Cortex of kidney (tissue), 1 donor: Measurements from ENCODE around the gene CACNA1A.
"Not testable (repeated sequence)": the region's sequence is repeated elsewhere in the genome, so short reads cannot be mapped to it uniquely, and the experiment has no call there.

Experiments
- DNase-seq: peaks from one replicate; lab custom pipeline; 2025; lab: John Stamatoyannopoulos, UW

Gene CACNA1A

GRCh38 chr19:13281567-13282291 is 224.6 kb downstream of the CACNA1A start:
- no peak for DNase-seq

DNA sequence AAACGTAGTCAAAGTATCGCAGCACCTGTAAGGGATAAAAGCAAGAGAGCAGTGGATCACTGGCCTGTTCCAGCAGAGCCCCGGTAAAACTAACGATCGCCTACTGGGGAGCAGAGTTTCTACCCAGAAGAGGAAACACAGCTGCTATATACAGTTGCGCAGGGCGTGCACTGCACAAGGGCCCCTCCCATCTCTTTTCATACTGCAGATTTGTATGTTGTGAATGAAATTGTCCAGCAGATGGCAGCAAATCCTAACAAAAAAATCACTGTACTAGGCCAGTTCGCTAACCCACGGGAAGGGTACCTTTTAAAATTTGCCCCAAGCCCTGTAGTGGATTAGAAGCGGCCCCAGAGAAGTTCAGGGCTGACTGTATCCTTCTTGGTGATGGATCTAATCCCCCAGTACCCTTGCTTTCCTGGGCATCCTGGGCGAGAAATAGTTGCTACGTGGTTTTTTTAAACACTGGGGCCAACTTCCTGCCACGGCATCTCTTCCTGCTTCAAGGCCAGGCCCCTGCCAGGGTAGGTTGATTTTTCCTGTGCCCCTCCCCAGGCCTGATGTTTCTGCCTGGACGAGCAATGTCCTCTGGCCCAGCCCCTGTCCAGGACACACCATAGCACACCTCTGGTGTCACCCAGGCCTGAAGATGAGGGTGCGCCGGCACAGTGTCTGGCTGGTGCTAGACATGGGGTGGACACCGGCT is 229.0 kb downstream of the CACNA1A start:
- no peak for DNase-seq

DNA sequence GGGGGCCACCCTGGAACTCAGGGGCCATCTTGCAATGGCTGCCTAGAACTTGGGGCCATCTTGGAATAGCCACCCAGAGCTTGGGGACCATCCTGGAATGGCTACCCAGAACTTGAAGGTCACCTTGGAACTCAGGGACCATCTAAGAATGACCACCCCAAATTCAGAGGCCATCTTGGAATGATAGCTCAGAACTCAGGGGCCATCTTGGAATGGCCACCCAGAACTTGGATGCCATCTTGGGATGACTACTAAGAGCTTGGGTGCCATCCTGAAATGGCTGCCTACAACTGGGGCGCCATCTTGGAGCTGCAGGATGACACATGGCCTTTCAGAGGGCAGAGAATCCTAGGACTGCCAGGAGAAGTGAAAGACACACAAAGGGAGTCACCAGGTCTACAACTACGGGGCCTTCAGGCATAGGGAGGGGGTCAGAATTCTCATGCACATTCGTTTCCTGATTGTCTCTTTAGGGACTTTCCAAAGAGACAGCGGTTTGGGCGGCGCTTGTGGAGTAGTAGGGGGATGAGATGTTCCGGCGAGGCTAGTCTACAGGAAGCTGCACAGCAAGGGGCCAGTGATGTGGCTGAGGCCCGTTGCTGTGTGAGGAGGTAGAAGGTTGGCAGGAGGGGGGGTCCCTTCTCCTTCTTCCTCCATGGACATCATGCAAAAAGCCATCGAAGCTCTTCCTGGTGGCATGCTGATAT is 231.1 kb downstream of the CACNA1A start:
- DNase-seq: no peak

GRCh38 chr19:13270514-13271105 is 235.7 kb downstream of the CACNA1A start:
- no peak for DNase-seq

- DNase-seq: no peak
Observed at GRCh38 chr19:13269348-13269747, 236.9 kb downstream of the CACNA1A start.

GRCh38 chr19:13267889-13268288 is 238.4 kb downstream of the CACNA1A start:
- no peak for DNase-seq

DNA sequence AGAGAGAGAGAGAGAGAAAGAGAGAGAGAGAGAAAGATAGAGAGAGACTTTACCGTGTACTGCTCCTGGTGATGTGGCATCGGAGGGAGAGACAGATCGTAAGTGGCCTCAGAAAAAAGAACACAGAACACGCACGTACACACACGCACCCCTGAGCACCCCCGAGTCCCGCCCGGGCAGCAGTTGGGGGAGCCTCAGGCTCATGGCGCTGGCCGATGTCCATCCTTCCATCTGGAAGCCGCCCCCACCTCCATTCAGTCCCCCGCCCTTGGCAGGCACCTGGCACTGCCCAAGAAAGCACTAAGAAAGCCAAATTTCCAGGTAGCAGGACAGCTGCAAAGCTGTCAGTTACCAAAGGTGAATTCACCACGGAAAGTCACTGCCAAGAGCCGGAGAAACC is 239.1 kb downstream of the CACNA1A start:
- no peak for DNase-seq

DNA sequence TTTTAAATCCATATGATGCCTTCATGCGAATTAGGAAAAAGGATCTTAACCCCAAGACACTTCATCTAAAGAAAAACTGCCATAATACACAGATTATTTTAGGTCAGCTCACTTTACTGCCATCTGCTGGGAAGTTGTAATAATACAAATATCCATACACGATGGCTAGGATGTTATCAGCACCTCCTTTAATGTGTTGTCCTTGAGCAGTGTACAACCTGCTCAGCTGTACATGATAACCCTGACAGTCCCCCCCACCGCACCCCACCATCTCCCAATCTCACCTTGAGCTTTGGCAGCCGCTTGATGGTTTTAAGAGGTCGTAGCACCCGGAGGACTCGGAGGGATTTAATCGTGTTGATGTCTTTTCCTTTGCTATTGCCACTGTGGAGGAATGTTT is 243.8 kb downstream of the CACNA1A start:
- DNase-seq: no peak

DNA sequence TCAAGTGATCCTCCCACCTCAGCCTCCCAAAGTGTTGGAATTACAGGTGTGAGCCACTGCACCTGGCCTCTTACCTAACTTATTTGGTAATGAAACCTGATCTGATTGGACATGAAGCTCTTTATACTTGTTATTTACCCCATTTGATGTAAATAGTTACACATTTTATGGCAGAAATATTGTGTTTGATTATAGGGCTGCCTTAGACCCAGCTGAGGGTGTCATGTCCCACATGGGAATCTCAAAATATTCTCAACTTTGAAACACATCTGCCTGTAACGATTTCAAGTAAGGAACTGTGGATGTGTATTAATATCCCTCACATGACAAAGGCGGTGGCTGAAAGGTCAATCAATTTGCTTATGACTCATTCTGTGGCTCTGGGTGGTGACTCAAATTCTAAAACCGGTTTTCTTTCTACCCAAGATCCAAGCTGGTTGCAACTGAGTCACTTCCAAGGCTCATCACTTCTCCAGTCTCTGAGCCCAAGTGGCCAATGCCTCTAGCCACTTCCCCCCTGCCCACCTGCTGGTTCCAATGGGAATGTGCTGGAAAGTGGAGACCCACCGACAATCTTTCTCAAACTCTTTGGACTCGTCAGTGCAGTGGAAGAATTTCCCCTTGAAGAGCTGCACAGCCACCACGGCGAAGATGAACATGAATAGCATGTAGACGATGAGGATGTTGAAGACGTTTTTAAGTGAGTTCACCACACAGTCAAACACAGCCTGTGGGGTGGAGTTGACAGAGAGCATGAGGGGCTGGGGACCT is 245.2 kb downstream of the CACNA1A start:
- DNase-seq: no peak

DNA sequence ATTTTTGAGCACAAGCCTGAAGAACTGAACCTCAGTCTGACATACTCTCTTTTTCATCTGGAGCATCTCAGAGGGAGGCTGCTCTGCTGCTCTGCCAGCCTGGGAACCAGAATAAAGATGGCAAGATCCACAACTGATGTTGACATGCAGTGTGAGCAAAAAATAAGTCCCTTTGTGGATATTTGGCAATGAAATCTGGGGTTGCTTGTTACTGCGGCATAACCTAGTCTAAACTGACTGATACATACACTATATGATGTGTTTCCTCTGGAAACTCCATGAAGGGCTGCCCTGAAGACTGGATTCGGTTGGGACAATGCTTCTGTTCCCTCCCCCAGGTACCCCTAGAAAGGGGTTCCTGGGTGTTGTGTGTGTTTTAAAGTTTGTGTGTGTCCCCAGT is 249.4 kb downstream of the CACNA1A start:
- no peak for DNase-seq

GRCh38 chr19:13256398-13256797 is 249.9 kb downstream of the CACNA1A start:
- DNase-seq: not testable (repeated sequence)

DNA sequence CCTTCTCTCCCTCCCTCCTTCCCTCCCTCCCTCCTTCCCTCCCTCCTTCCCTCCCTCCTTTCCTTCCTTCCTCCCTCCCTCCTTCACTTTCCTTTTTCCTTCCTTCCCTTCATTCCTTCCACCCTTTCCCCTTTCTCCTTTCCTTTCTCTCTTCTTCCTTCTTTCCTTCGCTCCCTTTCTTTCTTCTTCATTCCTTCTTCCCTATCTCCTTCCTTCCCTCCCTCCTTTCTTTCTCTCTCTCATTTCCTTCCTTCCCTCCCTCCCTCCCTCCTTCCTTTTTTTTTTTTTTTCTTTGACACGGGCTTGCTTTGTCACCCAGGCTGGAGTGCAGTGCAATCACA is 250.6 kb downstream of the CACNA1A start:
- DNase-seq: no peak

DNA sequence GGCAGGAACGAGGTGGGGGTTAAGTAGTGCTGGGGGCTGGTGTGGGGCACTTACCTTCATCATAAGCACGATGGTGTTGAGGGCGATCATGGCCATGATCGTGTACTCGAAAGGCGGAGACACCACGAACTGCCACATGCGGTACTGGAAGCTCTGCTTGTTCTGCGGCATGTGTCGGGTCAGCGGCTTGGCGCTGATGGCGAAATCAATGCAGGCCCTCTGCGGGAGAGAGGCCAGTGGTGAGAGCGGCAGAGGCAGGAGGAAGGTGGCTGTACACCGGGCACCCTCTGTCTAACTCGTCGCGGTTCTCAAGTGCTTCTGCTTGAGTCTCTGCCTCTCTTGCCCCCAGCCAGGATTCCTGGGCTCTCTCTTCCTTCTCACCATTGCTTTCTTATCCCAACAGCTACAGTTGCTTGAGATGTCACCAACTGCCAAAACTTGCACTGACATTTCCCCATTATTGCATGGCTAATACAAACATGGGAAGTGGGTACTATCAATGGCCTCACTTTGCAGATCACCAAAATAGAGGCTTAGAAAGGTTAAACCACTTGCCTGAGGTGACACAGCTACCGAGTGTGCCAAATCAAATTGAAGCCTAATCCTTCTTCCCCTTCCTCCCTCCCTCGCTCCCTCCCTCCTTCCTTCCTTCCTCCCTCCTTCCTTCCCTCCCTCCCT is 251.1 kb downstream of the CACNA1A start:
- no peak for DNase-seq

- DNase-seq: no peak
Observed at GRCh38 chr19:13252569-13253335, 253.5 kb downstream of the CACNA1A start.

DNA sequence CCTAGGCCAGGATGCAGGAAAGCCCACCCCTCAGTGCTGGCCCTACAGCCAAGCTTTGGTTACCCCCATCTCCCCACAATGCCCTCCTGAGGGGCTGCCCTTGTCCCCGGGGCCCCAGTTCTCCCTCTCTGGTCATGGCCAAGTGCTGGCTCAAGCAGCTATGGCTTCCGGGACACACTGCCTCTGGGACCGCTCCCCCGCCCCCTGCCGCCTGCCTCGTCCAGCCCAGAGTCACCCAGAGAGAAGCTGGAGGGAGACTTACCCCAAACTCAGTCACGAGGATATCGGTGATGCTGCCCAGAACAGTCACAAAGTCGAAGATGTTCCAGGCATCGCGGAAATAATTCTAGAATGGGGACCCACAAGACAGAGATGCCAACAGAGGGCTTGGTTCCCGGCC is 261.4 kb downstream of the CACNA1A start:
- no peak for DNase-seq

DNA sequence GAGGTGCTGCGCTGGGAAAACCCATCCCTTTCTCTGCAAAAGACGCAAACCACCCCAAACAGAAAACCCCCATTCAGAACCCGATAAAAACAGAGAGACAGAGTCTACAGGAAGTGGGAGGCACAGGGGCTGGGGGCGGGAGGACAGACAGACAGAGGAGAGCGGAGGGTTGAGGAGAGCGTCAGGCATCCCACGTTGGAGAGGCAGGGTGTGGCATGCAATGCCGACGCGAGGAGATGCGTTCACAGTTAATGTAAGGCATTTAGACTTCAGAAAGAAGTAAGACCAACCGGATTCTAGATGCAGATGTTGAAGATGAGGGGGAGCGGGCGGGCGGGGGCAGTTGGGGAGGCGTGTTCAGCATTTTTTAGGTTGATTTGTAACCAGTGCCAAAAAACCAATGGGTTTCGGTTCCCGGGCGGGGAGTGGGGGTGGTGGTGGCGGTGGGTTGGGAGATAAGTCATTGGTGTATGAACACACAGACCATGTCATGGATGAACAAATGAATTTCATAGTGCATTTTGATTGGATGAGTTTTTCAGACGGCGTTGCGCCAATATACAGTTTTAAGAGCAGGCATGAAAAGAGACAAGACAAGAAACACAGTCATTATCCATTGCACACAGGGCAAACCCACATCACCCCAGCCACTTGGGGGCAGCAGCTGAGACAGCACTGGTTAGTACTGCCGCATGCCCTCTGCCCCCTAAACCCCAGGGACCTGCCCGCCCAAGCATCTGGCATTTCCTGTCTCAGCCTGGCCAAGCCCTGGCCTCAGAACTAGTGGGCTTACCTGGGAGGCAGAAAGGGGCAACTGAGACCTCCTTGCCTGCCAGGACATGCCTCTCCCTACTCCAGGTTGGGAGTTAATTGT is 264.8 kb downstream of the CACNA1A start:
- DNase-seq: no peak

- DNase-seq: no peak
Observed at GRCh38 chr19:13240312-13241022, 265.8 kb downstream of the CACNA1A start.

DNA sequence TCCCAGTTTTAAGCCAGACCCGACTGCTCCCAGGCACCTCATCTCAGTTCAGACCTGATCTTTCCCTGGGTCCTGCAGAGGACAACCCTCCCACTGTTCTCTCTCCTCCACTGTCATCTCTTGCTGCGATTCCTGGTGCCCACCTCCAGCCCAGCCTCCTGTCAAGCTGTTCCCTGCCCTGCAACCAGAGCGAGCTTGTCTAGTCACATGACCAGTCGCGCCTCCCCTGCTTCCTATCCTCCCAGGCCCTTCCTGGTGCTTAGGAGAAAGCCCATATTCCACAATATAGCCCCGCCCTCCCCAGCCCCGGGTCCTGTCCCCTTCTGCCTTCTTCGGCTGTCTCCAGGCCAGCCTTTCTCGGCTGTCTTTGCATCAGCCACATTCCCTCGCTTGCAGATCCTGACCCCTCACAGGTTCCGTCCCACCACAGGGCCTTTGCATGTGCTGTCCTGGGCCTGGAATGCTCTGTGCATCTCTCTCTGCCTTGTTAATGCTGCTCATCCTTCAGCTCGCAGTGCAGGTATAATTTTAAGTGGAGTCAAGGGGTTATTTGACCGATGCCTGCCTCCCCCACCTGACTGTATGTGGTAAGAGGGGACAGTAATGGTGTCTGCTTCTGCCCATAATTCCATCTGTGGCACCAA is 267.3 kb downstream of the CACNA1A start:
- DNase-seq: no peak
